ENCODE data around the gene NPPB.

NPPB gene

GRCh38 chr1:11847667-11848372 lies 10.9 kb downstream of the NPPB start, which contains the start of gene NPPA:
NPPA (minus strand) TSS chr1:11847783; CDS start chr1:11847684, 99 bp downstream.
- DNase-seq (ENCODE audit: low read depth in 1 of 2, low spot score in 1 of 2) = no peak
- TF ChIP-seq CTCF (IDR thresholded peaks at IDR 0.05; ENCODE audit: insufficient read depth, low read length) (no peak), GABPA (IDR thresholded peaks at IDR 0.05; ENCODE audit: low read depth) (no peak), SPI1 (IDR thresholded peaks at IDR 0.05; ENCODE audit: borderline replicate concordance, low read depth) (no peak), REST (IDR thresholded peaks at IDR 0.05; ENCODE audit: insufficient replicate concordance, low read depth) (no peak), POLR2AphosphoS5 (IDR thresholded peaks at IDR 0.05; ENCODE audit: low read depth) (no peak)

GRCh38 chr1:11845641-11846335 lies 13.0 kb downstream of the NPPB start:
- DNase-seq (ENCODE audit: low read depth in 1 of 2, low spot score in 1 of 2) = no peak
- H3K27ac ChIP-seq (replicated peaks) = no peak overlapping the region
- TF ChIP-seq SPI1 (IDR thresholded peaks at IDR 0.05; ENCODE audit: borderline replicate concordance, low read depth) (no peak), REST (IDR thresholded peaks at IDR 0.05; ENCODE audit: insufficient replicate concordance, low read depth) (peak; percentile 96), POLR2AphosphoS5 (IDR thresholded peaks at IDR 0.05; ENCODE audit: low read depth) (no peak), GABPA (IDR thresholded peaks at IDR 0.05; ENCODE audit: low read depth) (no peak)
- H3K27me3 ChIP-seq (ENCODE audit: insufficient read depth, poor library complexity, severe bottlenecking) = no peaks in the 10 kb centered on the region
- no peak overlapping the region for H3K4me3 ChIP-seq (replicated peaks; ENCODE audit: insufficient read depth, low read length)

More at GRCh38 chr1:11847667-11848372, 10.9 kb downstream of the NPPB start, which contains the start of gene NPPA:
- Histone ChIP-seq H3K27me3 (ENCODE audit: insufficient read depth, poor library complexity, severe bottlenecking) (no peaks in the 10 kb centered on the region), H3K27ac (replicated peaks) (no peak within 1 kb of the TSS), H3K4me3 (replicated peaks; ENCODE audit: insufficient read depth, low read length) (no peak within 1 kb of the TSS)

GRCh38 chr1:11842154-11843041 lies 16.3 kb downstream of the NPPB start:
- DNase-seq (ENCODE audit: low read depth in 1 of 2, low spot score in 1 of 2) = peak; percentile 81 to 92
- no peak overlapping the region for H3K4me3 ChIP-seq (replicated peaks; ENCODE audit: insufficient read depth, low read length)
- H3K27me3 ChIP-seq (ENCODE audit: insufficient read depth, poor library complexity, severe bottlenecking) = no peaks in the 10 kb centered on the region
- TF ChIP-seq REST (IDR thresholded peaks at IDR 0.05; ENCODE audit: insufficient replicate concordance, low read depth) (peak; percentile 47), CTCF (IDR thresholded peaks at IDR 0.05; ENCODE audit: insufficient read depth, low read length) (no peak), GABPA (IDR thresholded peaks at IDR 0.05; ENCODE audit: low read depth) (no peak), SPI1 (IDR thresholded peaks at IDR 0.05; ENCODE audit: borderline replicate concordance, low read depth) (peak; percentile 60; the same call in 1 of the 2 replicates), POLR2AphosphoS5 (IDR thresholded peaks at IDR 0.05; ENCODE audit: low read depth) (peak; percentile 66; the same call in 1 of the 2 replicates)
- H3K27ac ChIP-seq (replicated peaks) = peak overlapping the region; percentile 87
